ENCODE results near the gene SH2D7. TPM values are rescaled to one million over a fixed set of nuclear protein-coding genes. Genes with fewer than 3 reads are reported as not detected.

The SH2D7 gene
- total RNA-seq, 1 experiment from 2014 or later = not detected

GRCh38 chr15:78070049-78070700, 22.2 kb upstream of the SH2D7 start:
- DNase-seq = no peak
- no peak overlapping the region for H3K4me3 ChIP-seq (ENCODE audit: low read depth, low read length)
- Mint-ChIP-seq H3K27ac (ENCODE audit: unreplicated experiment) (no peak overlapping the region), H3K36me3 (ENCODE audit: insufficient read depth, unreplicated experiment) (no peaks in the 10 kb centered on the region), H3K4me1 (ENCODE audit: low read depth, unreplicated experiment) (peaks cover 14% of the 10 kb centered on the region), H3K4me3 (ENCODE audit: unreplicated experiment) (no peak overlapping the region), H3K27me3 (ENCODE audit: insufficient read depth, unreplicated experiment) (no peaks in the 10 kb centered on the region), H3K9me3 (ENCODE audit: unreplicated experiment) (no peaks in the 10 kb centered on the region)
- no peaks in the 10 kb centered on the region for H3K9me3 ChIP-seq
- POLR2A ChIA-PET = no interaction called here
- CTCF ChIA-PET = interaction anchor here (0.6 to 1.2 kb wide), 3 partner anchors 14 to 172 kb away, joined by 3 to 5 read pairs (median 4); no protein-coding TSS in a partner anchor
- intact Hi-C loops (cut with micrococcal nuclease; ENCODE audit: unreplicated experiment) = no loop called here
- BruUV-seq (replicated peaks) = no TSS peak
- H3K4me1 ChIP-seq = peaks cover 18% of the 10 kb centered on the region; the same call in 1 of the 2 replicates
- H3K36me3 ChIP-seq (ENCODE audit: control insufficient read depth, insufficient read depth, low read length) = no peaks in the 10 kb centered on the region
- no peaks in the 10 kb centered on the region for H3K27me3 ChIP-seq (replicated peaks; ENCODE audit: control insufficient read depth, insufficient read depth, low read length)
- TF ChIP-seq CTCF (IDR thresholded peaks at IDR 0.05; ENCODE audit: insufficient read depth in 1 of 2, low read depth in 1 of 2, low read length in 1 of 2, severe bottlenecking in 1 of 2, unreplicated experiment in 1 of 2) = no peak

GRCh38 chr15:78071383-78071782, 21.0 kb upstream of the SH2D7 start:
- Mint-ChIP-seq H3K27me3 (ENCODE audit: insufficient read depth, unreplicated experiment) (no peaks in the 10 kb centered on the region), H3K36me3 (ENCODE audit: insufficient read depth, unreplicated experiment) (no peaks in the 10 kb centered on the region), H3K9me3 (ENCODE audit: unreplicated experiment) (no peaks in the 10 kb centered on the region), H3K27ac (ENCODE audit: unreplicated experiment) (no peak overlapping the region), H3K4me3 (ENCODE audit: unreplicated experiment) (no peak overlapping the region), H3K4me1 (ENCODE audit: low read depth, unreplicated experiment) (peaks cover 14% of the 10 kb centered on the region)
- POLR2A ChIA-PET = no interaction called here
- Histone ChIP-seq H3K27me3 (replicated peaks; ENCODE audit: control insufficient read depth, insufficient read depth, low read length) (no peaks in the 10 kb centered on the region), H3K36me3 (ENCODE audit: control insufficient read depth, insufficient read depth, low read length) (no peaks in the 10 kb centered on the region), H3K4me3 (ENCODE audit: low read depth, low read length) (no peak overlapping the region), H3K9me3 (no peaks in the 10 kb centered on the region), H3K4me1 (peaks cover 17% of the 10 kb centered on the region; the same call in 1 of the 2 replicates)
- CTCF ChIA-PET = no interaction called here
- TF ChIP-seq CTCF (IDR thresholded peaks at IDR 0.05; ENCODE audit: insufficient read depth in 1 of 2, low read depth in 1 of 2, low read length in 1 of 2, severe bottlenecking in 1 of 2, unreplicated experiment in 1 of 2) = no peak
- intact Hi-C loops (cut with micrococcal nuclease; ENCODE audit: unreplicated experiment) = no loop called here
- no TSS peak for BruUV-seq (replicated peaks)
- no peak for DNase-seq

GRCh38 chr15:78072080-78072892, 20.1 kb upstream of the SH2D7 start:
- H3K4me1 Mint-ChIP-seq (ENCODE audit: low read depth, unreplicated experiment) = peaks cover 14% of the 10 kb centered on the region

More at GRCh38 chr15:78072080-78072892, 20.1 kb upstream of the SH2D7 start:
- H3K36me3 Mint-ChIP-seq (ENCODE audit: insufficient read depth, unreplicated experiment) = peaks cover 5% of the 10 kb centered on the region
- POLR2A ChIA-PET = no interaction called here
- H3K36me3 ChIP-seq (ENCODE audit: control insufficient read depth, insufficient read depth, low read length) = no peaks in the 10 kb centered on the region
- no peaks in the 10 kb centered on the region for H3K27me3 Mint-ChIP-seq (ENCODE audit: insufficient read depth, unreplicated experiment)
- peaks cover 11% of the 10 kb centered on the region; the same call in 1 of the 2 replicates for H3K4me1 ChIP-seq
- no peak overlapping the region for H3K27ac Mint-ChIP-seq (ENCODE audit: unreplicated experiment)
- CTCF ChIA-PET = interaction anchor here (0.7 kb wide), 1 partner anchor 9 kb away, joined by 3 read pairs; no protein-coding TSS in a partner anchor
- no peaks in the 10 kb centered on the region for H3K9me3 ChIP-seq
- no peaks in the 10 kb centered on the region for H3K27me3 ChIP-seq (replicated peaks; ENCODE audit: control insufficient read depth, insufficient read depth, low read length)
- intact Hi-C loops (cut with micrococcal nuclease; ENCODE audit: unreplicated experiment) = loop anchor here (1.0 kb wide), 1 partner anchor 44 kb away; no protein-coding TSS in a partner anchor
- H3K9me3 Mint-ChIP-seq (ENCODE audit: unreplicated experiment) = no peaks in the 10 kb centered on the region
- no peak overlapping the region for H3K4me3 Mint-ChIP-seq (ENCODE audit: unreplicated experiment)
- no TSS peak for BruUV-seq (replicated peaks)
- H3K4me3 ChIP-seq (ENCODE audit: low read depth, low read length) = no peak overlapping the region
- DNase-seq = no peak
- no peak for TF ChIP-seq CTCF (IDR thresholded peaks at IDR 0.05; ENCODE audit: insufficient read depth in 1 of 2, low read depth in 1 of 2, low read length in 1 of 2, severe bottlenecking in 1 of 2, unreplicated experiment in 1 of 2)

Data from Caco-2 (cell line).